ENCODE measurements around the gene ZNF469.

ZNF469 gene

GRCh38 chr16:88375996-88376834, 6.5 kb upstream of the ZNF469 start:
- Histone ChIP-seq H3K9me3 (peaks cover 7% of the 10 kb centered on the region; the same call in 1 of the 2 replicates), H3K9ac (0 out of 2 replicates have a peak overlapping the region, but pooled peaks have one; percentile 7), H3K27ac (peak overlapping the region; percentile 32), H3K36me3 (no peaks in the 10 kb centered on the region), H3K27me3 (peaks cover 4% of the 10 kb centered on the region), H3K4me1 (peaks cover 61% of the 10 kb centered on the region), H4K20me1 (no peaks in the 10 kb centered on the region), H3K4me2 (peak overlapping the region; percentile 81), H3K4me3 (no peak overlapping the region)
- TF ChIP-seq Cebpa-rat (IDR thresholded peaks at IDR 0.05): no peak

DNA sequence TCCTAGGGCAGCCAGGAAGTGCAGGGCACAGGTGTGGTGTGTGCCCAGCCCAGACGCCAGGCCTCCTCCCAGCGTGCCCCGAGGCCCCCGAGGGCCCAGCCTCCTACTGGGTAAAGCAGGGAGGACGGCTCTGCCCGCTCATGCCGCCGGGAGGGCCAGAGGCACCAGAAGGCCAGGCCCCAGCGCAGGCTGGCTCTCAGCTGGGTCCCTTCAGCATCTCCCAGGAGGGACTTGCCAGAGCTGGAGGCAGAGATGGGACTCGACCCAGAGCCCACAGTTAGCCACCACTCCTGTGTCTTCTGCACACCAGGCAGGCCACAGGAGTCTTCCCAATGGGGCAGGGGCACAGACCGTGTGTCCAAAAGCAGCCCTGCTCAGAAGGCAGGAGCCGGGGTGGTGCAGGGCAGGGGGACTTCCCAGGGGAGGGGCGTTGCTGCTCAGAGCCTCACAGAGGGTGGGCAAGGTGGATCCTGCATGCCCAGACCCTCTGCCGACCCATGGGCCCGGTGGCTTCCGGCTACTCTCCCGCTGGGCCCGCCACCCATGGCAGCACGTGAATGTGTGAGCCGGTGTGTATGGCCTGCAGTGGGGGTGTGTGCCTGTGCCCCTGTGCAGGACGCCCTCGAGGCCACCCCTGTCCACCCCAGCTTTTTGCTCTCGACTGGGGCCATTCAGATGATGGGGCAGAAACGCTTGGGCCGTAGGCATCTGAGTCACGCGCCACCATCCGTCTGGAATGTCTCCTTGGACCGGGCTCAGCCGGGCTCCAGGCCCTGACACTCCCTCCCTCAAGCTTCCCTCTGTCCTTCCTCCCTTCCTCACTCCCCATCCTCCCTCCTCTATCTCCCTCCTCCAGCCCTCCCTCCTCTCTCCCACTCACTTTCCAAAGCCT, 5.7 kb upstream of the ZNF469 start:
- no peak for TF ChIP-seq Cebpa-rat (IDR thresholded peaks at IDR 0.05)
- Histone ChIP-seq H3K27ac (peak overlapping the region; percentile 32), H3K4me1 (peaks cover 61% of the 10 kb centered on the region), H3K27me3 (peaks cover 12% of the 10 kb centered on the region), H3K9ac (0 out of 2 replicates have a peak overlapping the region, but pooled peaks have one; percentile 7), H3K9me3 (peaks cover 5% of the 10 kb centered on the region; the same call in 1 of the 2 replicates), H3K4me2 (peak overlapping the region; percentile 81), H3K36me3 (no peaks in the 10 kb centered on the region), H4K20me1 (peaks cover 7% of the 10 kb centered on the region), H3K4me3 (no peak overlapping the region)

- H3K27ac ChIP-seq: no peak overlapping the region
- no peak for TF ChIP-seq Cebpa-rat (IDR thresholded peaks at IDR 0.05)
- H3K4me1 ChIP-seq: peaks cover 64% of the 10 kb centered on the region
- no peaks in the 10 kb centered on the region for H3K36me3 ChIP-seq
- peaks cover 21% of the 10 kb centered on the region for H3K27me3 ChIP-seq
- peaks cover 16% of the 10 kb centered on the region for H4K20me1 ChIP-seq
- peak overlapping the region; percentile 81; the same call in 1 of the 2 replicates for H3K4me2 ChIP-seq
- H3K4me3 ChIP-seq: no peak overlapping the region
- no peak overlapping the region for H3K9ac ChIP-seq
- H3K9me3 ChIP-seq: no peaks in the 10 kb centered on the region
Measured at GRCh38 chr16:88377961-88378360, 4.8 kb upstream of the ZNF469 start.

DNA sequence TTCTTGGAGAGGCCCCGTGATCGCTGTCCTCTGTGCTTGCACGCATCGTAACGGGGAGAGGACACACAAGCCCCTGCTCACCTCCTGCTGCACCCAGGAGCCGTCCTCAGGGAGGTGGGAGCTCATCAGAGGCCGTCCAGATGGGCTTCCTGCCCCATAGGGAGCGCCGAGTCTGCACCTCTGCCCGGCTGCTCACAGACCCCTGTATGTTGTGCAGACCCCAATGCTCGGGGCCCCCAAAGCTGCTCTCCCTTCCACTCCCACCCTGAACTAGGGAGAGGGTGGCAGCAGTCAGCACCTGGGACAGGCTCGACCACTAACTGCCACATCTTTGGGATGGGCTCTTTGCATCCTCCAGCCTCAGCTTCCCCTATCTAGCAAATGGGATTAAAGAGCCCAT, 4.4 kb upstream of the ZNF469 start:
- no peak overlapping the region for H3K4me3 ChIP-seq
- no peak for TF ChIP-seq Cebpa-rat (IDR thresholded peaks at IDR 0.05)
- H3K27ac ChIP-seq: no peak overlapping the region
- peaks cover 64% of the 10 kb centered on the region for H3K4me1 ChIP-seq
- peaks cover 26% of the 10 kb centered on the region for H3K27me3 ChIP-seq
- no peak overlapping the region for H3K9ac ChIP-seq
- no peaks in the 10 kb centered on the region for H3K9me3 ChIP-seq
- H3K36me3 ChIP-seq: no peaks in the 10 kb centered on the region
- peak overlapping the region; percentile 81; the same call in 1 of the 2 replicates for H3K4me2 ChIP-seq
- H4K20me1 ChIP-seq: peaks cover 20% of the 10 kb centered on the region

DNA sequence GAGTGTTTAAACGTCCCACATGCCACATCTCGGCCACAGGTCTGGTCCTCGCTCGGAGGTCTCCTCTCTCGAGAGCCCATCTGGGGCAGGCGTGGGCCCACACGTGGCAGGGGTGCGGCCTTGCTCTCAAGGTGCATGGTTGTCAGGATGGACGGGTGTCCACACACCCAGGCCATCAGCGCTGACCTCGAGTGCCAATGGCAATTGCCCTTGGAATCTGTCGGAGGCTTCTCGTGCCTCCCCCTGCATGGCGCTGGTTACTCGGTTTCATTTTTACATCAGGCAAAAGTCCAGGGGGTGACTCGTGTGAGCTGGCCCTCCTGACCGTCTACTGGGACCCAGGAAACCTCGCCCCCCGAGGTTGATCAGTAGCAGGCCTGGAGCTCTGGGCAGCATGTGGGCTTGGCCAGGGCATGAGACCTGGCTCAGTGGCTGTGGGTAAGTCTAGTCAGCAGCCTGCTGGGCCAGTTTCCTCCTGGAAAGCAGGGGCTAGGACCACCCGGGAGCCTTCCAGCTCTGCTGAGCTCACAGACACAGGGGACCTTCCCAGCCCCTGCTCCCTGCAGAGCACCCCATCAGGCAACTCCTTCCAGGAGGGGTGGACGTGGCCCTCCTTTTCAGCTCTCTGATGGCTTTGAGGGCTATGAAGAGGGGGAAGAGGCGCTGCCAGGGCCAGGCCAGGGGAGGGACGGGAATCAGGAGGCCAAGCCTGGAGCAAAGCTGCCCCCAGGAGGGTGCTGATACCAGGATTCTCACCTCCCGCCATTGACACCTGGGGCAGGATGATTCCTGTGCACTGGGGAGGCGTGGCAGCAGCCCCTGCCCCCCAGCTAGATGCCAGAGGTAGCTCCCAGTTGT, 3.7 kb upstream of the ZNF469 start:
- H4K20me1 ChIP-seq: peaks cover 27% of the 10 kb centered on the region
- peaks cover 64% of the 10 kb centered on the region for H3K4me1 ChIP-seq
- H3K36me3 ChIP-seq: no peaks in the 10 kb centered on the region
- H3K4me2 ChIP-seq: no peak overlapping the region
- H3K27me3 ChIP-seq: peaks cover 32% of the 10 kb centered on the region
- H3K27ac ChIP-seq: no peak overlapping the region
- H3K9me3 ChIP-seq: no peaks in the 10 kb centered on the region
- no peak for TF ChIP-seq Cebpa-rat (IDR thresholded peaks at IDR 0.05)
- H3K4me3 ChIP-seq: no peak overlapping the region
- H3K9ac ChIP-seq: no peak overlapping the region

DNA sequence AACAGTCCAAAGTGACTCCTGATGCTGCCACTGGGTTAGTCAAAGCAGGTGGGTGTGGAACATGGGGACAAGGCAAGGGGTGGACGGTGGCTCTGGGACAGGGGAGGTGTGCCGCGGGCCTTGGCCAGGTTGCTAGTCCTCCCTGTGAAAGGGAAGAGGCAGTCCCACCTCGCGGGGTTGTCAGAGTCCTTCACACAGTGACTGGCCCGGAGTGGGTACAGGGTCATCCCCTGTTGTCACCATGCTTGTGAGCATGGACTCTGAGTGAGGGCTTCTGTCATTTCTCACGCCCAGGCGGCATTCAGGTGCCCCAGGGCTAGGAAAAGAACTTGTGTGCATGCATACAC, 3.1 kb upstream of the ZNF469 start:
- no peaks in the 10 kb centered on the region for H3K36me3 ChIP-seq
- H4K20me1 ChIP-seq: peaks cover 33% of the 10 kb centered on the region
- peaks cover 64% of the 10 kb centered on the region for H3K4me1 ChIP-seq
- H3K27ac ChIP-seq: no peak overlapping the region
- no peak overlapping the region for H3K9ac ChIP-seq
- no peak overlapping the region for H3K4me3 ChIP-seq
- peaks cover 38% of the 10 kb centered on the region for H3K27me3 ChIP-seq
- no peak for TF ChIP-seq Cebpa-rat (IDR thresholded peaks at IDR 0.05)
- H3K4me2 ChIP-seq: no peak overlapping the region
- no peaks in the 10 kb centered on the region for H3K9me3 ChIP-seq

DNA sequence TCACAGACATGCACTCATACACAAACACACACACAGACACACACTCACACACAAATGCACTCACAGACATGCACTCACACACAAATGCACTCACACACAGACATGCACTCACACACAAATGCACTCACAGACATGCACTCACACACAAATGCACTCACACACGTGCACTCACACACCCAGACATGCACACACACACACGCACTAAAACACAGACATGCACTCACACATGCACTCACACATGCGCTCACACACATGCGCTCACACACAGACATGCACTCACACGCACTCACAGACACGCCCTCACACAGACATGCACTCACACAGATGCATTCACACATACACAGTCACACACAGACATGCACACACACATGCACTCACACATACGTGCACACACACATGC, 2.7 kb upstream of the ZNF469 start:
- no peak overlapping the region for H3K4me3 ChIP-seq
- H3K4me2 ChIP-seq: no peak overlapping the region
- H3K27ac ChIP-seq: no peak overlapping the region
- H3K9ac ChIP-seq: no peak overlapping the region
- TF ChIP-seq Cebpa-rat (IDR thresholded peaks at IDR 0.05): no peak
- H3K4me1 ChIP-seq: peaks cover 62% of the 10 kb centered on the region
- peaks cover 35% of the 10 kb centered on the region for H4K20me1 ChIP-seq
- H3K27me3 ChIP-seq: peaks cover 42% of the 10 kb centered on the region
- no peaks in the 10 kb centered on the region for H3K9me3 ChIP-seq
- no peaks in the 10 kb centered on the region for H3K36me3 ChIP-seq

- Histone ChIP-seq H3K9me3 (no peaks in the 10 kb centered on the region), H4K20me1 (peaks cover 35% of the 10 kb centered on the region), H3K27ac (no peak overlapping the region), H3K4me2 (no peak overlapping the region), H3K9ac (no peak overlapping the region), H3K27me3 (peaks cover 48% of the 10 kb centered on the region), H3K36me3 (no peaks in the 10 kb centered on the region), H3K4me3 (no peak overlapping the region), H3K4me1 (peaks cover 57% of the 10 kb centered on the region)
- TF ChIP-seq Cebpa-rat (IDR thresholded peaks at IDR 0.05): no peak
Measured at GRCh38 chr16:88380619-88381018, 2.1 kb upstream of the ZNF469 start.

GRCh38 chr16:88381820-88382451, 823 bp upstream of the ZNF469 start:
- Histone ChIP-seq H3K4me3 (0 out of 2 replicates have a peak overlapping the region, but pooled peaks have one; percentile 57), H3K4me2 (no peak overlapping the region), H3K9me3 (no peaks in the 10 kb centered on the region), H3K4me1 (peaks cover 44% of the 10 kb centered on the region), H3K27ac (no peak overlapping the region), H3K27me3 (peaks cover 58% of the 10 kb centered on the region), H4K20me1 (peaks cover 35% of the 10 kb centered on the region), H3K36me3 (no peaks in the 10 kb centered on the region), H3K9ac (no peak overlapping the region)
- TF ChIP-seq Cebpa-rat (IDR thresholded peaks at IDR 0.05): no peak

Data from BLaER1 (cell line).